ENCODE data around the gene JAG2. TPM values are rescaled to one million over a fixed set of nuclear protein-coding genes. Genes with fewer than 3 reads are reported as not detected.

JAG2 gene
- total RNA-seq, 1 experiment from 2014 or later = 85.9 TPM

- intact Hi-C loops (cut with micrococcal nuclease) = no loop called here
- BruUV-seq (replicated peaks) = no TSS peak
- H3K79me2 ChIP-seq (ENCODE audit: insufficient read depth, low read length) = no peaks in the 10 kb centered on the region
- ChIA-PET RAD21 (ENCODE audit: low non-redundant PET in 1 of 2, low total read pairs in 2 of 2, uncharacterized antibody in 2 of 2, unreplicated experiment in 2 of 2) (no interaction called here), POLR2A (no interaction called here), CTCF (no interaction called here)
- no peaks in the 10 kb centered on the region for H3K36me3 ChIP-seq (ENCODE audit: control insufficient read depth in 1 of 2, insufficient read depth in 2 of 2, low read length in 2 of 2)
- H3K4me1 ChIP-seq (ENCODE audit: control insufficient read depth in 1 of 2, insufficient read depth in 2 of 2, low read length in 2 of 2) = no peaks in the 10 kb centered on the region
- no peak overlapping the region for H3K27ac ChIP-seq (ENCODE audit: low read depth, low read length)
- no peak overlapping the region for H3K4me2 ChIP-seq (ENCODE audit: low read length)
- no peaks in the 10 kb centered on the region for H3K9me2 ChIP-seq (ENCODE audit: insufficient read depth)
- no peaks in the 10 kb centered on the region for H3K27me3 ChIP-seq (ENCODE audit: insufficient read depth, low read length)
- ATAC-seq (no peak), DNase-seq (ENCODE audit: low read depth, low spot score) (no peak)
- no peak overlapping the region for H3K4me3 ChIP-seq (replicated peaks in 1 of 2; ENCODE audit: low read depth in 1 of 2, low read length in 2 of 2)
- no peak overlapping the region for H2AFZ ChIP-seq (ENCODE audit: low read depth, low read length, poor library complexity, severe bottlenecking)
- no peak for TF ChIP-seq POLR2AphosphoS5 (IDR thresholded peaks at IDR 0.05; ENCODE audit: low read depth, low read length)
- TF ChIP-seq, protein P1, sequence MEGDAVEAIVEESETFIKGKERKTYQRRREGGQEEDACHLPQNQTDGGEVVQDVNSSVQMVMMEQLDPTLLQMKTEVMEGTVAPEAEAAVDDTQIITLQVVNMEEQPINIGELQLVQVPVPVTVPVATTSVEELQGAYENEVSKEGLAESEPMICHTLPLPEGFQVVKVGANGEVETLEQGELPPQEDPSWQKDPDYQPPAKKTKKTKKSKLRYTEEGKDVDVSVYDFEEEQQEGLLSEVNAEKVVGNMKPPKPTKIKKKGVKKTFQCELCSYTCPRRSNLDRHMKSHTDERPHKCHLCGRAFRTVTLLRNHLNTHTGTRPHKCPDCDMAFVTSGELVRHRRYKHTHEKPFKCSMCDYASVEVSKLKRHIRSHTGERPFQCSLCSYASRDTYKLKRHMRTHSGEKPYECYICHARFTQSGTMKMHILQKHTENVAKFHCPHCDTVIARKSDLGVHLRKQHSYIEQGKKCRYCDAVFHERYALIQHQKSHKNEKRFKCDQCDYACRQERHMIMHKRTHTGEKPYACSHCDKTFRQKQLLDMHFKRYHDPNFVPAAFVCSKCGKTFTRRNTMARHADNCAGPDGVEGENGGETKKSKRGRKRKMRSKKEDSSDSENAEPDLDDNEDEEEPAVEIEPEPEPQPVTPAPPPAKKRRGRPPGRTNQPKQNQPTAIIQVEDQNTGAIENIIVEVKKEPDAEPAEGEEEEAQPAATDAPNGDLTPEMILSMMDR (IDR thresholded peaks at IDR 0.05 in 2 of 3, conservative IDR thresholded peaks at IDR 0.05 in 1 of 3; ENCODE audit: borderline replicate concordance in 1 of 3, insufficient read depth in 1 of 3, low read depth in 2 of 3, low read length in 2 of 3) = no peak
- TF ChIP-seq YY1 (IDR thresholded peaks at IDR 0.05; ENCODE audit: extremely low read depth, insufficient replicate concordance, low read depth, low read length) = no peak
- no peak for TF ChIP-seq POLR2A (IDR thresholded peaks at IDR 0.05; ENCODE audit: borderline replicate concordance, extremely low read depth, insufficient read depth, insufficient read length)
- no peak for TF ChIP-seq MAX (IDR thresholded peaks at IDR 0.05)
- TF ChIP-seq RAD21 (IDR thresholded peaks at IDR 0.05; ENCODE audit: low read depth) = no peak
- TF ChIP-seq, protein P2, sequence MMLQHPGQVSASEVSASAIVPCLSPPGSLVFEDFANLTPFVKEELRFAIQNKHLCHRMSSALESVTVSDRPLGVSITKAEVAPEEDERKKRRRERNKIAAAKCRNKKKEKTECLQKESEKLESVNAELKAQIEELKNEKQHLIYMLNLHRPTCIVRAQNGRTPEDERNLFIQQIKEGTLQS (IDR thresholded peaks at IDR 0.05) = no peak
- H4K20me1 ChIP-seq (ENCODE audit: insufficient read depth) = no peaks in the 10 kb centered on the region
- H3K9ac ChIP-seq (ENCODE audit: low read length) = no peak overlapping the region
- H3K9me3 ChIP-seq (ENCODE audit: control insufficient read depth in 1 of 2, insufficient read depth in 1 of 2, low read depth in 1 of 2, low read length in 2 of 2) = peaks cover 4 to 14% of the 10 kb centered on the region in 2 experiments; a peak in 2 of 4 replicates
Observed at GRCh38 chr14:105126126-105126980, 42.2 kb downstream of the JAG2 start.
